Measurements from ENCODE around the gene PAX5.

DNA sequence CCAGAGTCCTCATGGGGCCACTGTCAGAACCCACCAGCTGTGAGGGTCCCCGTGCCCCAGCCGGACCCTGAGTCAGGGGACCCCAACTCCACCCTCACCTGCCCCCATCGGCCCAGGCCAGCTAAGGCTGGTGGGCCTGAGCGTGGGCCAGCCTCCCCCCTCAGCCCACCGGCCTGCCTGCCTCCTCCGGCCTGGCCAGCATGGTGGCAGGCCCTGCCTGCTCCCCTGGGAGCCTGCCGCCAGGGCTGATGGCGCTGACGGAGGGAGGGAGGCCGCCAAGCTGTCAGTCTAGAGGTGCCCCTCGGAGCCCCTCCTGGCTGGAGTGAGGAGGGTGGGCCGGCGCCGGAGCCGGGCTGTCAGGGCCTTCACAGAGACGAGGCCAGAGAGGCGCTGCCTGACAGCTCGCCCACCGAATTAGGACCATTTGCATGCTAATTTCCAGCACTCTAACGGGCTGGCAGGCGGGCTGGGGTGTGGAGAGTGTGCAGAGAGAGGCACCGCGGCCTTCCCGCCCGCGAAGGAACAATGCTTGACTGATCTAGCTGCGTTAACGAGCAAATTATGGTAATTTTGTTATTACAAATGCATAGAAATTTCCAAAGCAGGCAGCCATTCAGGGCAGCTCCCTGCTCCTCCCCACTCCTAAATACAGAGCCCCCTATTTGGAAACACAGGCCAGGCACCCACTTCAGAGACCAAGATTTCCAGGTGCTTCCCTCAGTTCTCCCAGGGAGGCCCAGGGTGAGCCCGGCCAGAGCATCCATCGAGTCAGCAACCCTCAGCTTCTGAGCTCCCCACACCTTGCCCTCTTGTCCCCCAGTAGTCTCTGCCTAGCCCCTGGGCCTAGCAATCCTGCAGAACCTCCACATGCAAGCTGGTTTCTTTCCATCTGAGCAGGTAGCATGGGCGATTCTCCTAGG lies 169.3 kb downstream of the PAX5 start:
- no peak for TF ChIP-seq YY1 (IDR thresholded peaks at IDR 0.05; ENCODE audit: insufficient read depth, insufficient read length)
- no peak for TF ChIP-seq ZNF274 (IDR thresholded peaks at IDR 0.05; ENCODE audit: low read depth, low read length)
- TF ChIP-seq SUZ12 (IDR thresholded peaks at IDR 0.05; ENCODE audit: extremely low read depth, insufficient read depth, insufficient read length): no peak

All from NT2/D1 (cell line).